ENCODE results near the gene EYA2. TPM values are rescaled to one million over a fixed set of nuclear protein-coding genes. Genes with fewer than 3 reads are reported as not detected.

Gene EYA2
- total RNA-seq, 1 experiment from 2014 or later = 0.33 TPM

DNA sequence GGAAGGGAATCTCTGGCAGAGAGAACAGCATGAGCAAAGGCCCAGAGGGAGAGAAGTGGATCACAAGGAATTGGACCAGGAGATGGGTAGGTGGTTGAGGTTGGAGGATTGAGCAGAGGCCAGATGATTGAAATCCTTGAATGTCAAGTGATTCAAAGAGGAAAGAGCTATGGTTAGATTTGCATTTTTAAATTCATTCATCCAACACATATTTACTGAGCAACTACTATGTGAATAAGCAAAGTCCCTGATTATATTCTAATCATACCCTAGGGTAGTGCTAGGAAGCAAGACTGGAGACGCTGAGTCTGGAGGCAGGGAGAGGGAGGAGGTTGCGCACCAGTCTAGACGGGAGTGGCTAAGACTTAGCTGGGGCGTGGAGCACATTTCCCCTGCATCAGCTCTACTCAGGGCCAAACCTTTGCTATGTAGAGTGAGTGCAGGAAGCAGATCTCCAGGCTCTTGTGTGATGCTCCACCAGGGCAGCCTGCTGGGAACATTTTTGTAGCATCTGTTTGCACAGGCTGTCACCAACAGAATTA is 40.2 kb downstream of the EYA2 start:
- no peak overlapping the region for H3K27ac ChIP-seq (ENCODE audit: low read length)

DNA sequence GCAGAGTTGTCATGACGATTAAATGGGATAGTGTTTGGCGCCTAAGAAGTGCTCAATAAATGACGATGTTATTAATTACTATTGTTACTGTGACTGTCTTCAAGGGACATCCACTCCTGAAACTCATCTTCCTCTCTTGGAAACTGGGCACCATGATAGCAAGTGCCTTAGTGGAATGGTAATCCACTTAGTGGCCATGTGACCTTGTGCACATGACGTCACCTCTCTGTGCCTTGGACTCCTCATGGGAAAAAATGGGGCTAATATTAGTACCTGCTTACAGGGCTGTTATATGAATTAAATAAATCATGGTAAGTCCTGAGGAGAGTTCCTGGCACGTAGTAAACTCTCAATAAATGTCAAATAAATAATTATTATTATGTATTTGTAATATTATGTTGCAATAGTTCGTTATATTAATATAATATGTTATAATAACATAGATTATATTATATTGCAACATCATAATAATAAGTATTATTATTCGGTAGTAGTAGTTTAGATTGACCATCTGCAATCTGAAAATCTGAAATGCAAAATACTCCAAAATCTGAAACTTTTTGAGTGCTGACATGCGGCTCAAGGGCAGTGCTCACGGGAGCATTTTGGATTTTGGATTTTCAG is 40.9 kb downstream of the EYA2 start:
- Histone ChIP-seq H3K4me2 (ENCODE audit: low read length) (no peak overlapping the region), H3K9me3 (ENCODE audit: low read length) (no peaks in the 10 kb centered on the region), H3K4me1 (ENCODE audit: insufficient read depth, low read length) (no peaks in the 10 kb centered on the region), H2AFZ (ENCODE audit: low read length) (no peak overlapping the region), H3K9ac (ENCODE audit: low read length) (no peak overlapping the region), H3K9me2 (replicated peaks; ENCODE audit: low read length) (no peaks in the 10 kb centered on the region), H3F3A (ENCODE audit: low read length, unreplicated experiment) (no peaks in the 10 kb centered on the region), H3K27ac (ENCODE audit: low read length) (no peak overlapping the region), H3K27me3 (ENCODE audit: low read length) (no peaks in the 10 kb centered on the region; the same call in 1 of the 2 replicates), H3K4me3 (ENCODE audit: low read length) (no peak overlapping the region), H4K20me1 (ENCODE audit: low read length) (no peaks in the 10 kb centered on the region), H3K36me3 (ENCODE audit: low read depth, low read length) (no peaks in the 10 kb centered on the region), H3K79me2 (ENCODE audit: low read length) (no peaks in the 10 kb centered on the region)
- no peak for TF ChIP-seq EZH2 (IDR thresholded peaks at IDR 0.05; ENCODE audit: low read length, unreplicated experiment)
- TF ChIP-seq, protein P1, sequence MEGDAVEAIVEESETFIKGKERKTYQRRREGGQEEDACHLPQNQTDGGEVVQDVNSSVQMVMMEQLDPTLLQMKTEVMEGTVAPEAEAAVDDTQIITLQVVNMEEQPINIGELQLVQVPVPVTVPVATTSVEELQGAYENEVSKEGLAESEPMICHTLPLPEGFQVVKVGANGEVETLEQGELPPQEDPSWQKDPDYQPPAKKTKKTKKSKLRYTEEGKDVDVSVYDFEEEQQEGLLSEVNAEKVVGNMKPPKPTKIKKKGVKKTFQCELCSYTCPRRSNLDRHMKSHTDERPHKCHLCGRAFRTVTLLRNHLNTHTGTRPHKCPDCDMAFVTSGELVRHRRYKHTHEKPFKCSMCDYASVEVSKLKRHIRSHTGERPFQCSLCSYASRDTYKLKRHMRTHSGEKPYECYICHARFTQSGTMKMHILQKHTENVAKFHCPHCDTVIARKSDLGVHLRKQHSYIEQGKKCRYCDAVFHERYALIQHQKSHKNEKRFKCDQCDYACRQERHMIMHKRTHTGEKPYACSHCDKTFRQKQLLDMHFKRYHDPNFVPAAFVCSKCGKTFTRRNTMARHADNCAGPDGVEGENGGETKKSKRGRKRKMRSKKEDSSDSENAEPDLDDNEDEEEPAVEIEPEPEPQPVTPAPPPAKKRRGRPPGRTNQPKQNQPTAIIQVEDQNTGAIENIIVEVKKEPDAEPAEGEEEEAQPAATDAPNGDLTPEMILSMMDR (conservative IDR thresholded peaks at IDR 0.05; ENCODE audit: low read depth, low read length) = no peak
- TF ChIP-seq EZH2phosphoT487 (IDR thresholded peaks at IDR 0.05; ENCODE audit: borderline replicate concordance, low read length) = no peak
- intact Hi-C loops (cut with micrococcal nuclease) = no loop called here
- BruUV-seq (replicated peaks) = no TSS peak
- DNase-seq (no peak), ATAC-seq (no peak)
- ChIA-PET POLR2A (ENCODE audit: unreplicated experiment) (no interaction called here), CTCF (no interaction called here)

More for the DNA sequence above, 40.2 kb downstream of the EYA2 start:
- ATAC-seq (no peak), DNase-seq (no peak)
- peaks cover 2% of the 10 kb centered on the region for H3K27me3 ChIP-seq (ENCODE audit: low read length)
- H3F3A ChIP-seq (ENCODE audit: low read length, unreplicated experiment) = no peaks in the 10 kb centered on the region
- intact Hi-C loops (cut with micrococcal nuclease) = no loop called here
- no peak overlapping the region for H2AFZ ChIP-seq (ENCODE audit: low read length)
- H4K20me1 ChIP-seq (ENCODE audit: low read length) = no peaks in the 10 kb centered on the region
- H3K9me3 ChIP-seq (ENCODE audit: low read length) = no peaks in the 10 kb centered on the region
- POLR2A ChIA-PET (ENCODE audit: unreplicated experiment) = no interaction called here
- CTCF ChIA-PET = no interaction called here
- no peak for TF ChIP-seq EZH2phosphoT487 (IDR thresholded peaks at IDR 0.05; ENCODE audit: borderline replicate concordance, low read length)
- TF ChIP-seq EZH2 (IDR thresholded peaks at IDR 0.05; ENCODE audit: low read length, unreplicated experiment) = no peak
- TF ChIP-seq, protein P1 (conservative IDR thresholded peaks at IDR 0.05; ENCODE audit: low read depth, low read length) = no peak
- no peak overlapping the region for H3K4me3 ChIP-seq (ENCODE audit: low read length)
- H3K4me1 ChIP-seq (ENCODE audit: insufficient read depth, low read length) = no peaks in the 10 kb centered on the region
- BruUV-seq (replicated peaks) = no TSS peak
- H3K9me2 ChIP-seq (replicated peaks; ENCODE audit: low read length) = no peaks in the 10 kb centered on the region
- no peak overlapping the region for H3K4me2 ChIP-seq (ENCODE audit: low read length)
- H3K79me2 ChIP-seq (ENCODE audit: low read length) = no peaks in the 10 kb centered on the region
- no peaks in the 10 kb centered on the region for H3K36me3 ChIP-seq (ENCODE audit: low read depth, low read length)
- H3K9ac ChIP-seq (ENCODE audit: low read length) = no peak overlapping the region

DNA sequence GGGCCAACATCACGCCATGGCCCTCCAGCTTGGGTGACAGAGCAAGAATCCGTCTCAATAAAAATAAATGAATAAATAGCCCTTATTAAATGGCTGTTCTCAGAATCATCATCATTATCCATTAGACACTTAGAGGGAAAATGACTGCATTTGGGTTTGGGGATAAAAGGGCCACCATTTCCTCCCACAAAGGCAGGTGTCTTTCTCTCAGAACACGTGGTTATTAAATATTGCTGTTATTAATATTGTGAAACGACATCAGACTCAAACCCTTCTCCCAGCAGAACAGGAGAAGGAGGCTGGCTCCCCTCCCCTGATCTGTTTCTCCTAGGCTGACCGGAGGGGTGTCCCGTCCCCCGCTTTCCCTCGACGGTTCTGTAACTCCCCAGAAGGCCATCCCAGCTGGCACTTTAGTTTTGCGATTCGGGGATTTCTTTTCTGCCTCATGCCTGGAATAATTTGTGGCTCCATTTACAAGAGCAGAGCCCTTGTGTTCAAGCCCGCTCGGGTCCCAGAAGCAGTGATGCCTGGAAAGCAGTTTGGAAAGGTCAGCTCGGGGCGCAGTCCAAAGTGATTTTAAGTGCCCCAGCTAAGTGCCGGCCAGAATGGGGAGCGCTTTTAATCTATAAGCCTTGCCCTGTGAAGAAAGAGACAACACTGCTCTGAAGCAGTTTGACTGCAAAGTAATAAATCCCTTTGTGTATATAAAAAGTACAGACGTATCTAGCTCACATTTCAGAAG is 41.9 kb downstream of the EYA2 start:
- Histone ChIP-seq H3K9ac (ENCODE audit: low read length) (no peak overlapping the region), H4K20me1 (ENCODE audit: low read length) (no peaks in the 10 kb centered on the region), H3K36me3 (ENCODE audit: low read depth, low read length) (no peaks in the 10 kb centered on the region), H3K4me3 (ENCODE audit: low read length) (no peak overlapping the region), H3K9me2 (replicated peaks; ENCODE audit: low read length) (no peaks in the 10 kb centered on the region), H3K4me1 (ENCODE audit: insufficient read depth, low read length) (no peaks in the 10 kb centered on the region), H3K27me3 (ENCODE audit: low read length) (no peaks in the 10 kb centered on the region; the same call in 1 of the 2 replicates), H3K4me2 (ENCODE audit: low read length) (no peak overlapping the region), H3F3A (ENCODE audit: low read length, unreplicated experiment) (no peaks in the 10 kb centered on the region), H3K79me2 (ENCODE audit: low read length) (no peaks in the 10 kb centered on the region), H2AFZ (ENCODE audit: low read length) (no peak overlapping the region), H3K27ac (ENCODE audit: low read length) (no peak overlapping the region), H3K9me3 (ENCODE audit: low read length) (no peaks in the 10 kb centered on the region)
- POLR2A ChIA-PET (ENCODE audit: unreplicated experiment) = no interaction called here
- no peak for TF ChIP-seq EZH2 (IDR thresholded peaks at IDR 0.05; ENCODE audit: low read length, unreplicated experiment)
- TF ChIP-seq EZH2phosphoT487 (IDR thresholded peaks at IDR 0.05; ENCODE audit: borderline replicate concordance, low read length) = no peak
- TF ChIP-seq, protein P1 (conservative IDR thresholded peaks at IDR 0.05; ENCODE audit: low read depth, low read length) = no peak
- CTCF ChIA-PET = no interaction called here
- ATAC-seq (no peak), DNase-seq (no peak)
- intact Hi-C loops (cut with micrococcal nuclease) = no loop called here
- BruUV-seq (replicated peaks) = no TSS peak
